ENCODE results near the gene RNF4.

The RNF4 gene

GRCh38 chr4:2438822-2439718 is 29.8 kb upstream of the RNF4 start:
- no peak for DNase-seq

GRCh38 chr4:2441393-2442174 is 27.3 kb upstream of the RNF4 start:
- peak; percentile 48 for DNase-seq

- no peak for DNase-seq
Measured at GRCh38 chr4:2442175-2442993, 26.5 kb upstream of the RNF4 start.

DNA sequence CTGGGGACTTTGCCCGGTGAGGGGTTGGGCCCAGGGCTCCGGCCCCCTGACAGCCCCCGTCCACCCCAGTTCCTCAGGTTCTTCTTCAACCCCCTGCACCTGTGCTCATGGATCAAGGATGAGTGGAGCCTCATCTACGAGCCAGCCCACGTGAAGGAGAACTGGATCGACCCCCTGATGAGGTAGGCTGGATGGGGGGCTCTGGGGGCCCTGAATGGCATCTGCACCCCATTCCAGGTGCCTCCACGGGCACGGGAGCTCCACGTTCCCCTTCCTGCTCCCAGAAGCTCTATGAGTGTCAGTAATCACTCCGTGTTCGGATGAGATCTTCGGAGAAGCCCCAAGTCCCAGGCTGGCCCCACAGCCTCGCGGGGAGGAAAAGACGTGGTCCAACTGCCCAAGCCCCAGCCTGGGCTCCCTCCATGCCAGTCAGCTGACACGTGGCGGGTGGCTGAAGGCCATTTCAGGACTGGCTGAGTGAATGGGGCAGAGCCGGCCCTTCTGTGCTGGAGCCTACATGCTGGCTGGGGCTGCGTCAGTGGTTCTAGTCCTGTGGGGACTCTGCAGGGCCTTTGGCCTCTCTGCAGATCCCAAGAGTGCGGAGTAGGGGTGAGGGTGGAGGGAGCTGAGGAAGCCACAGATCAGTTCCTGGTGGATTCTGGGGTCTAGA is 25.7 kb upstream of the RNF4 start:
- no peak for DNase-seq

DNA sequence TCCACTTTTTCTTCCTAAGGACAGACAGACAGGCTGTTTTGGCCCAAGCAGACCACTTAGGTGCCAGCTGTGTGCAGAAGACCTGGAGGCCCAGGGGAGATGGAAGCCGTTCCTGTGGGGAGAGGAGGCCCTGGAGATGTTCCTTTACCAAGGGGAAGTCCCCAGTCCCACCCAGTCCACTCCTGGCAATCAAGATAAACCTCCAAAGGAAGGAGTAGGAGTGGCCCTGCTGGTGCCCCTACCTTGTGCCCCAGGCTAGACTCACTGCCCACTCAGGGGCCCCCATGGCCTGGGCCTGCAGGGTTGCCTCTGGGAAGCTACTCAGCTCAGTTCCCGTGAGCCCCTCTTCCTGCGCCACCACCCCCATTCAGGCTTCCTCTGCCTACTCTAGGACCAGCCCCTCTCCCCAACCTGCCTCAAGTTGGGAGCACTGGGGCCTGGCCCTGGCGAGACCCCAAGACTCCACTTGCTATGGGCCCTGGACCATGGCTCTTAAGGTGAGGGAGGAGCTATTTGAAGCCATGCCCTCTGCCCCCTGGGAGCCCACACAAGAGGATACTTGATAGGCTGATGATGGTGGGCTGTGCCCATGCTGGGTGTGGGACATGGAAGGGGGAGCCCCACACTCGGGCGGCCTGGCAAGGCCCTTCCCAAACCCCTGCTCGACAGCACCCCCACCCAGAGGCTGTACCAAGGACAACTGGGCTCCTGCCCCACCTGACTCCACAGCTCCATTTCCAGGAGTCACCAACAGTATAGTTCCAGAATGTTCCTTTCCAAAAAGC is 24.8 kb upstream of the RNF4 start:
- DNase-seq: no peak

DNA sequence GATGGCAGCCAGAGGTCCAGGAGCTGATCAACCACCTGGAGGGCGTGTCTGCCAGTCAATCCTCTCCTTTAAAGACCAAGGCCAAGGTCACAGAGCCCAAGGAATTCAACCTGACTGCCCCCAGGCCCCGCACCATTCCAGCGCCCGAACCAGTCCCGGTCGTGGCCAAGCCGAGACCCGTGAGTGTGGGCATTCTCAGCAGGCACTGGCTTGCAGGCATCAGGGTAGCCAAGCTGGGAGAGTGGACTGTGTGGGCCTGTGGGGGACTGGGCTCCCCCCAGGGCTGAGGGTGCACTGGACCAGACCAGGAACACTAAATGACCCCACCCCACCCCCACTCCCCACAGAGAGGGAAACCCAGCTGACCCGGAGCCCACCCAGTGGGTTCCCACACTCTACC is 23.8 kb upstream of the RNF4 start:
- no peak for DNase-seq

GRCh38 chr4:2445571-2445970 is 23.3 kb upstream of the RNF4 start:
- DNase-seq: no peak

DNA sequence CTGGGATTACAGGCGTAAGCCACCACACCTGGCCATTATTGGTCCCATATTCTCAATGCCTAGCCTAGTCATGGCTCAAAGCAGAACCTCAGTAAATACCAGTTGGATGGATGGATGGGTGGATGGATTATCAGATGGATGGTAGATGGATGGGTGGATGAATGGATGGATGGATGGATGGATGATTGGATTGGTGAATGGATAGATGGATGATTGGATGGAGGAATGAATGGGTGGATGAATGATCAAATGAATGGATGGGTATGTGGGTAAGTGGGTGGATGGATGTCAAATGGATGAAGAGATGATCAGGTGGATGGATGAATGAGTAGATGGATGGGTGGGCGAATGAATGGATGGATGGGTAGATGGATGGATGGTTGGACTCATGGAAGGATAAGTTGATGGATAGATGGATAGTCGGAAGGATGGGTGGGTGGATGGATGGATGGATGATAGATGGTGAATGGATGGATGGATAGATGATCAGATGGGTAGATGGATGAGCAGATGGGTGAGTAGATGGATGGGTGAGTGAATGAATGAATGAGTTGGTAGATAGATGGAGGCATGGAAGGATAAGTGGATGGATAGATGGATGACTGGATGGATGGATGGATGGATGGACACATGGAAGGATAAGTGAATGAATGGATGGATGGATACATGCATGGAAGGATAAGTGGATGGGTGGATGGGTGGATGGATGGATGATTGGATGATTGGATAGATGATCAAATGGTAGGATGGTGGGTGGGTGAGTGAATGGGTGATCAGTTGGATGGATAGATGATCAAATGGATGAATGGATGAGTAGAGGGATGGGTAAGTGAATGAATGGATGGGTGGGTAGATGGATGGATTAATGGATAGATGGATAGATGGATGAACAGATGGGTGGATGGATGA is 22.0 kb upstream of the RNF4 start:
- DNase-seq: no peak

DNA sequence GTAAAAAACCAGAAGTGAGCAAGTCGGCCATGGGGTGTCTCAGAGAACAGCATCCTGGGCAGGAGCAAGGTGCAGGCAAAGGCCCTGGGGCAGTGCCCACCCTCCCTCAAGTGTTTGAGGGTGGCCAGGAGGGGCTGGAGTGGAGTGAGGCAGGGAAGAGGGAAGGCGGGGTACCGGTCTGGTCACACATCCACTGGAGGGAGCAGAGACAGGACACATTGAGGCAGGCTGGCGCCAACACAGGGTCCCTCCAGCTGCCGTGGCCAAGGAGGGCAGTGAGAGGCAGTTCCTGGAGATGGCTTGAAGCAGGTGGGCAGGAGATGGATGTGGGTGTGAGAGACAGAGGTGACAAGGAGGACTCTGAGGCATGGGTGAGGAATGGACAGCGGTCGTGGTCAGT is 20.3 kb upstream of the RNF4 start:
- no peak for DNase-seq

DNA sequence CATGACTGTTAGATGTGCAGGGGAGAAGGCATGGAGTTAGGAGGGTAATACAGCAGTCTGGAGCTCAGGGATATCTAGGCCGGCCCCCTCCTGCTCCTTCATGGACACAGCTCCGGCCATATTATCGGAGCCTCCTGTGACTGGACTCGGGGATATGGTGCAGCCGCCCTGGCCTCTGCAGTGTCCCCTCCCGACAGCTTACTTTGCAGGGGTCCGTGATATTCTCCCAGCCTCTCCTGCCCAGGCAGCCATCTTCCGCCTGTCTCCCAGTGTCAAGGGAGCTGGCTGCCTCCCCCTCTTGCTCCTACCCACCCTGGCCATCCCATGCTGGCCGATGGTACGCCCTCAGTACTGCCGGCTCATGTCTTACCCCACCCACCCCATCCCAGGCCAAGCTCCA is 19.9 kb upstream of the RNF4 start:
- DNase-seq: no peak

GRCh38 chr4:2449511-2450392 is 19.2 kb upstream of the RNF4 start:
- no peak for DNase-seq

DNA sequence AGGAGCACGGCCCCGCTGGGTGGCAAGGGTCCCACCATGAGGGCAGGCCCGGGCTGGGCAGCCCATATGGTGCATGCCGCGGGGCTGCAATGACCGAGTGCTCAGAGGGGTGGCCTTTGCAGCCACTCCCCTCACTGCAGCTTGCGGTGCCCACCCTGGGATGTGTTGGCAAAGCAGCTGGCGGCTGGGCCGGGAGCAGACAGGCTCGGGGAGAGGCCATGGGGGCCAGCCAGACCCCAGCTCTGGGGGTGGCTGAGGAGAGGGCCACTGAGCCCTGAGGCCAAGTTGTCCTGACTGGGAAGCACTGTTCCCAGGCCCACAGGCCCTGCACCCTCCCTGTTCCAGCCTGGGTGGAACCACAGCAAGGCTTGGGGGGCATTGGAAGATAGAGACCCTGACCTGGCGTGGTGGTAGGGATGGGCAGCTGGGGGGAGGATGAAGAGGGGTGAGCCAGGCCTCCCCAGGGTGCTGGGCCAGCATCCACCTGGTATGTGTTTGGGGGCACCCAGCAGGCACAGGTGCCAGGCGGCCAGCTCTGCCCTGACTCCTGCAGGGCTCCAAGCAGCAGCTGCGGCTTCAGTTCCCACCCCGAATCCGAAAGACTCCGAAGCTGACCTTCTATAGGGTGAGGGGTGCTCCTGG is 18.4 kb upstream of the RNF4 start:
- no peak for DNase-seq

- DNase-seq: no peak
Measured at GRCh38 chr4:2451036-2451520, 17.8 kb upstream of the RNF4 start.

DNA sequence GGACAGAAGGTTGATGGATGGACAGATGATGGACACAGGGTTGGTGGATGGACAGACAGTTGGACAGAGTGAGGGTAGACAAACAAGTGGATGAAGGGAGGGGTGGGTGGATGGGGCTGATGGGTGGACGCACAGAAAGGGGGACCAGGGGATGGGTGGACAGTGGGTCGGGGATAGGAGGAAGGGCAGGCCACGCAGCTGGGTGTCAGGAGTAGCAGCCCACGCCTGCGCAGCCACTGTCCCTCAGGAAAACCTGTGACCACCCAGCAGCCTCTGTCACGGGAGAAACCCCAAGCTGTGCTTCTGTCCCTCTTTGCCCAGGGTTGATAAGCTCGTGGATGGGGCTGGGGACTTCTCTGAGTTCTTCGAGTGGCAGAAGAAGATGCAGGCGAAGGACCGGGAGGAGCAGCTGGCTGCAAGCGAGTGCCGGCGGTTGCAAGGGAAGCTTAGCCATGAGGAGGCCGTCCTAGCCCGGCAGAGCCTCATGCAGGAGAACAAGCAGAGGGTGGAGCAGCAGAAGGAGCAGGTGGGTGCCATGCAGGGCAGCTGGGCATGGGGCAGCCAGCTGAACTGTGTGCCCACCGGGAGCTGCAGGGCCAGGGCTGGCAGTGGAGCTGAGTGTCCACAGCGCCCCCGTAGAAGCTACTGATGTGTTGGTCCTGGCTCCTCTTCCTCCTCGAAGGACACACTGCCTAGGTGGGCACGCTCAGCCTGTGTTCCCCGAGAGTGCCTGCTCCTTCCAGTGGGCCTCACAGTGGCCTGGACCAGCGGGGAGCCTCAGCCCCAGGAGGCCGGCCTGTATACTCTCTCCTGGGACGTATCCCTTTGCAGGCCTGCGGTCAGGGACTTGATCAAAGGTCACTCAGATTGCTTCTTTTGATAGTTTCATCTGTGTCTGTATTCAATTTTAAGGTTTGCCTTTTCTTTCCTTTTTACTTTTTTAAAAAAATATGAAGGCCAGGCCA is 16.8 kb upstream of the RNF4 start:
- DNase-seq: no peak

DNA sequence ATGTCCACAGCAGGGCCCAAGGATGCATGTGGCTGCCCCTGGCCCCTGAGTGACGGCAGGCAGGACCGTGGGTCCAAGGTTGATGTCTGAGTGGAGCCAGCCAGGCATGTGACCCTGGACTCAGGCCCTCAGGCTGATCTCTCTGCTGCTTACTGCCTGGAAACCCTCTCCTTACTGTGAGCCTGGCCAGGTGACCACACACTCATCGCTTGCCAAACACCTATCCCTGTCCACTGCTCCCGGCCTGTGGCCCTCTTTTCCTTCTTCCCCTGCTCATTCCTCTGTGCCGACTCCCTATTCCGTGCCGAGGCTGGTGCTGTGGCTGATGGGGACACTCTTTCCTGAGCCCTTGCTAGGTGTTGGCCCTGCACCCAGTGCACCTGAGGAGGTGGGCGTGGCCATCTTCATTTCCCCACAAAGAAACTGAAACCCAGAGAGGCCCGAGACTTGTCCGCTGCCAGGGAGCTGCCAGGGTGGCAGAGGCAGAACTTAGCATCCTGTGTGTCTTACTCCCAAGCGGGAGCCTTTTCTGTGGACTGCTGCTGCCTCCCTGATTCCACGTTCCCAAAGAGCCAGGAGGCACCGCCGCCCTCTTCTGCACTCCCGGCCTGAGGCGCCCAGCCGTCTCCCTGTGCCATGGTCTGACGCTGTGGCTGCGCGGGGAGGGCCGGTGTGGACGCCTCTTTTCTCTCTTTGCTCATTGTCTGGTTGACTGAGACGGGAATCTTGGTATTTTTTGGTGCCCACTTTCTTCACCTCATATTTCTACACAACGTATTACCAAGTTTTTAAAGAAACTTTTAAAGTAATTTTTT is 11.2 kb upstream of the RNF4 start:
- no peak for DNase-seq

DNA sequence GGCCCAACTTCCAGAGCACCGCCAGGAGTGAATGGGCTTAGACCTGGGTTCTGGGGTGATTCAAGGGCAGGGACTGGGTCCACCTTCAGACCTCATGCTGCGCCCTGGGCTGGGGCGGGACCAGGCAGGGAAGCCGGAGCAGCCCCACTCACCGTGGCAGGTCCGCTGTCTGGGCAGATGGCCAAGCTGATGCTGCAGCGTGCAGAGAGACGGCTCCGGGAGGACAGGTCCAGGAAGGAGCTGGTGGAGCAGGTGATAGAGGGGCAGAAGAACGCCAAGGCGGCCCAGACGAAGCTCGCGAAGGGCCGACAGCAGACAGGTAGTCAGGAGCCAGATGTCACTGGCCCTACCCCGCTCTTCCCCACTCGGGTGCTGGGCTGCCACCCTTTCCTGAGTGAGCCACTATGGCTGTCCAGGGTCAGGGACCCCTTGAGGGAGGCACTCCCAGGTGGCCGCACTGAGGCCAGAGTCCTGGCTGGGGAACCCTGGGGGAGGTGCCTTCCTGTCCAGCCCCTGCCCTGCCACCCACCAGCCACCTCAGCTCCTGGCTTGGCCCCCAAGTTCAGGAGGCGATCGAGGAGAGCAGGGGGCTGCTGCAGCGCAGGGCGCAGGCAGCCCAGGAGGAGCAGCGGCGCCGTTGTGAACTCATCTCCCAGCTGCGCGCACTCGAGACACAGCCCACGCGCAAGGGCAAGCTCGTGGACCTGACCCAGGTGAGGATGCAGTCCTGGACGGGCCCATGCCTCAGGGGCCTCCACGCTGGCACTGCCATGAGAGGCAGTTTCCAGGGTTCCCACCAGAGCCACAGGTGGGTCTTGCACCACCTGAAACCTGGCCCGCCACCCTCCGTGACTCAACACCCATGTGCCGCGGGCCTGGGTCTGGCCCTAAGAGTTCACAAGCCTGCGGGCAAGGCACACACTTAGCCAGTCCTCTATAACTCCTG is 10.1 kb upstream of the RNF4 start:
- DNase-seq: peak; percentile 16
